ENCODE results near the gene EML2. TPM values are rescaled to one million over a fixed set of nuclear protein-coding genes. Genes with fewer than 3 reads are reported as not detected.
"Not testable (repeated sequence)": the region's sequence is repeated elsewhere in the genome, so short reads cannot be mapped to it uniquely, and the experiment has no call there.

The EML2 gene
- total RNA-seq: 100 to 1,000 TPM in 1 of 2 donors, 10 to 100 TPM in 1; 96.2 to 106 TPM

DNA sequence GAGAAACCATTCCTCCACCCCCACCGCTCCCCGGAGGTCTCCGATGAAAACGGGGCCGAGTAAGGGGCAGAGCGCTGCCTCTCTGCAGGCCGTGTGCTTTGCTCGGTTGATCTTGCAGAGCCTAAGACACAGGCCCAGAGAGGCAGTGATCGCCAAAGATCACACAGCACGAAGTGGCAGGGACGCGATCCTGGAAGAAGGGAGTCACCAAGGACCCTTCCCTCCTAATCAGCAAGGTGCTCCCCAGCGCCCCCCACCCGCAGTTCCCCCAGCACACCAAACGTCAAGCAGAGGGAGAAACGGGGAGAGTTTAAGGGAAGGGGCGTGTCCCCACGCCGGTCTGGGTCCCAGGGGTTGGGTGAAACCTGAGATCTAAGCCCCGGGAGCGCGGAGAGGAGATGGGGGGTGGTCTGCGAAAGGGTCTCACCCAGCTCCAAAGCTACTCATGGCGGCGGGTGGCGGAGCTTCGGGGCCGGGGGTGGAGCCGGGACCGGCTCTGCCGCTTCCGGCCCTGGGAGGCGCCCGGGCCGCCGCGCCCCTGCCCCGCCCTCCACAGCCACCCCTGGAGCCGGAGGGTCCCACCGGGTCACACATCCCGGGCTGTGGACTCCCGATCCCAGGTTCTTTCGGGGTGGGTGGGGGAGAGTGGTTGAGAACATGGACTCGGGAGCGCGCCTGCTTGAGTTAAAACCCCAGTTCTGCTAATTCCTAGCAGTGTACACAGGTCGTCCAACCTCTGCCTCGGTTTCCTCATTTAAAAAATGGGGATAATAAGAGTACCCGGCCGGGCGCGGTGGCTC is at the start of gene EML2:
TSS of gene EML2 (minus strand) at position 468 of the 800 bp plus-strand sequence. CDS start at position 447, 21 bp downstream.
- H3K9ac ChIP-seq (ENCODE audit: low read depth in 2 of 2, low read length in 2 of 2): peak within 1 kb of the TSS; percentile 77 to 96
- H3K36me3 ChIP-seq: no peaks in the 10 kb centered on the region
- H3K4me3 ChIP-seq: peak within 1 kb of the TSS; percentile 54
- peak within 1 kb of the TSS; percentile 65 for H3K27ac ChIP-seq
- TF ChIP-seq, protein P1, sequence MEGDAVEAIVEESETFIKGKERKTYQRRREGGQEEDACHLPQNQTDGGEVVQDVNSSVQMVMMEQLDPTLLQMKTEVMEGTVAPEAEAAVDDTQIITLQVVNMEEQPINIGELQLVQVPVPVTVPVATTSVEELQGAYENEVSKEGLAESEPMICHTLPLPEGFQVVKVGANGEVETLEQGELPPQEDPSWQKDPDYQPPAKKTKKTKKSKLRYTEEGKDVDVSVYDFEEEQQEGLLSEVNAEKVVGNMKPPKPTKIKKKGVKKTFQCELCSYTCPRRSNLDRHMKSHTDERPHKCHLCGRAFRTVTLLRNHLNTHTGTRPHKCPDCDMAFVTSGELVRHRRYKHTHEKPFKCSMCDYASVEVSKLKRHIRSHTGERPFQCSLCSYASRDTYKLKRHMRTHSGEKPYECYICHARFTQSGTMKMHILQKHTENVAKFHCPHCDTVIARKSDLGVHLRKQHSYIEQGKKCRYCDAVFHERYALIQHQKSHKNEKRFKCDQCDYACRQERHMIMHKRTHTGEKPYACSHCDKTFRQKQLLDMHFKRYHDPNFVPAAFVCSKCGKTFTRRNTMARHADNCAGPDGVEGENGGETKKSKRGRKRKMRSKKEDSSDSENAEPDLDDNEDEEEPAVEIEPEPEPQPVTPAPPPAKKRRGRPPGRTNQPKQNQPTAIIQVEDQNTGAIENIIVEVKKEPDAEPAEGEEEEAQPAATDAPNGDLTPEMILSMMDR (IDR thresholded peaks at IDR 0.05): no peak
- DNase-seq: peak; percentile 78
- no peaks in the 10 kb centered on the region for H3K9me3 ChIP-seq
- peaks cover 13% of the 10 kb centered on the region for H3K4me1 ChIP-seq
- intact Hi-C loops (cut with DNase I): no loop called here
- H3K27me3 ChIP-seq: peaks cover 8% of the 10 kb centered on the region

- TF ChIP-seq, protein P1 (IDR thresholded peaks at IDR 0.05): no peak
- no peaks in the 10 kb centered on the region for H3K9me3 ChIP-seq
- no peaks in the 10 kb centered on the region for H3K36me3 ChIP-seq
- H3K27ac ChIP-seq: no peak overlapping the region
- no peak for DNase-seq
- H3K4me1 ChIP-seq: peaks cover 4% of the 10 kb centered on the region
- intact Hi-C loops (cut with DNase I): no loop called here
- no peak overlapping the region for H3K9ac ChIP-seq (ENCODE audit: low read depth in 2 of 2, low read length in 2 of 2)
- H3K4me3 ChIP-seq: no peak overlapping the region
- no peaks in the 10 kb centered on the region for H3K27me3 ChIP-seq
Measured at GRCh38 chr19:45687599-45687998, 48.4 kb upstream of the EML2 start.

DNA sequence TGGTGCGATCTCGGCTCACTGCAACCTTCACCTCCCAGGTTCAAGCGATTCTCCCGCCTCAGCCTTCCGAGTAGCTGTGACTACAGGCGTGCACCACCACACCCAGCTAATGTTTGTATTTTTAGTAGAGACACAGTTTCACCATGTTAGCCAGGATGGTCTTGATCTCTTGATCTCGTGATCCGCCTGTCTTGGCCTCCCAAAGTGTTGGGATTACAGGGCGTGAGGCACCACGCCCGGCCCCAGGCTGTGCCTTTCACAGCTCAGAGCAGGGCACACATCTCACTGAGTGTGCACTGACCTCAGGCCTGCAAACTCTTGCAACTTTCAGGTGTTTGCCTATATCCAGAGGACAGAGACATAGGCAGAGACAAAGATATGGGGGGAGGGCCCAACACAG is 45.8 kb upstream of the EML2 start:
- H3K4me3 ChIP-seq; DNase-seq; H3K9me3 ChIP-seq; intact Hi-C loops (cut with DNase I); H3K4me1 ChIP-seq; H3K36me3 ChIP-seq; H3K27me3 ChIP-seq; H3K9ac ChIP-seq (ENCODE audit: low read depth in 2 of 2, low read length in 2 of 2); H3K27ac ChIP-seq: not testable (repeated sequence)

DNA sequence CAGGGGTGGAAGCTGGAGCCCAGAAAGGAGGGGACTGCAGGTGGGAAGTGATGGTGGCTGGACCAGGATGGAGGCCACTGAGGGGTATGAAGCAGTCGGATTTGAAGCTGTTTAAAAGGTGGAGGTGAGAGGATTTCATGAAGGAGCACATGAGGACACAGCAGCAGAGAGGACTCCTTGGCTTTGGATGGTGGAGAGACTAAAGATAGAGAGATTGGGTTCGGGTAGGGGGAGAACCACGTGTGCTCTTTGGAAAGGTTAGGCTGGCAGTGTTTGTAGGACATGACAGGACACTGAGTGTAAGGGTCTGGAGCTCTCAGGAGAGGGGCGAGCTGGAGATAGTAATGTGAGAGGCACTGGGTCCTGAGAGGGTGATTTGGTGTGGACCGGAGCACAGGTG is 43.7 kb upstream of the EML2 start:
- no peaks in the 10 kb centered on the region for H3K36me3 ChIP-seq
- H3K9me3 ChIP-seq: no peaks in the 10 kb centered on the region
- H3K4me3 ChIP-seq: no peak overlapping the region
- peaks cover 2% of the 10 kb centered on the region for H3K4me1 ChIP-seq
- no peak overlapping the region for H3K27ac ChIP-seq
- DNase-seq: no peak
- TF ChIP-seq, protein P1 (IDR thresholded peaks at IDR 0.05): no peak
- no peak overlapping the region for H3K9ac ChIP-seq (ENCODE audit: low read depth in 2 of 2, low read length in 2 of 2)
- intact Hi-C loops (cut with DNase I): no loop called here
- peaks cover 7% of the 10 kb centered on the region for H3K27me3 ChIP-seq

DNA sequence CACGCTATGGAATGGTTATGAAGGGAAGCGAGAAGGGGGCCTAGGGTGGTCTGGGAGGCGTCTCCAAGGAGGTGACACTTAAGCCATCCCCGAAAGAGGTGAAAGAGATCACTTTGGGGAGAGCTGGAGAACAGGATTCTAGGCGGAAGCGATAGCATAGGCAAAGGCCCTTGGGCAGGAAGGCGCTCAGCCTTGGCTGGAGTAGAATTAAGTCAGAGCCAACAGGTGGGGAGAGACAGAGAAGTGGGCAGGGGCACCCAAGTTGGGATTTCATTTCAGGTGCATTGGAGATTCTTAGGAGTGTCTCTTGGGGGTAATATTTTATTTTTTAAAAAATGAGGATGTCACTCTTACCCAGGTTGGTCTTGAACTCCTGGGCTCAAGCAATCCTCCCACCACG is 42.9 kb upstream of the EML2 start:
- no peak for DNase-seq
- H3K27me3 ChIP-seq: peaks cover 12% of the 10 kb centered on the region
- H3K4me3 ChIP-seq: no peak overlapping the region
- intact Hi-C loops (cut with DNase I): no loop called here
- no peaks in the 10 kb centered on the region for H3K36me3 ChIP-seq
- H3K4me1 ChIP-seq: peaks cover 6% of the 10 kb centered on the region
- H3K9ac ChIP-seq (ENCODE audit: low read depth in 2 of 2, low read length in 2 of 2): peak overlapping the region in 1 of 2 donors; percentile 74
- TF ChIP-seq, protein P1 (IDR thresholded peaks at IDR 0.05): no peak
- H3K9me3 ChIP-seq: no peaks in the 10 kb centered on the region
- H3K27ac ChIP-seq: peak overlapping the region; percentile 75

- Histone ChIP-seq H3K27me3 (peaks cover 12% of the 10 kb centered on the region), H3K9ac (ENCODE audit: low read depth in 2 of 2, low read length in 2 of 2) (peak overlapping the region; percentile 60 to 74), H3K9me3 (no peaks in the 10 kb centered on the region), H3K27ac (peak overlapping the region; percentile 75), H3K36me3 (no peaks in the 10 kb centered on the region), H3K4me3 (peak overlapping the region; percentile 25), H3K4me1 (peaks cover 6% of the 10 kb centered on the region)
- DNase-seq: peak; percentile 92
- intact Hi-C loops (cut with DNase I): no loop called here
- TF ChIP-seq, protein P1 (IDR thresholded peaks at IDR 0.05): peak; percentile 96
Measured at GRCh38 chr19:45681391-45682015, 42.3 kb upstream of the EML2 start.

All from colonic mucosa (tissue), 4 donors.